K562 (cell line): ENCODE data around the gene MEF2C. TPM values are rescaled to one million over a fixed set of nuclear protein-coding genes. Genes with fewer than 3 reads are reported as not detected.
A peak's percentile ranks its signal among the peaks of the same experiment; 100 is the strongest.

ENCODE experiments used
- ATAC-seq: fragments of 200-7000 bp; cut with Tn5 transposase; 3 replicates; pipeline ENCODE4 v1.9.1; 2020; ENCODE audit warnings: moderate library complexity
- BruUV-seq: library from RNA; stranded (reverse); fragments of 400-500 nt; replicated peaks from 2 replicates; lab custom pipeline; 2021; lab: Mats Ljungman, UMichigan
- CTCF ChIA-PET: fragments of 300-600 bp; formaldehyde crosslinking; extraction: SDS; loops from one replicate; lab custom pipeline; 2021; ENCODE audit warnings: low intra/inter-chr PET ratio; lab: Yijun Ruan, JAX
- POLR2A ChIA-PET: fragments of 300-600, 350-650 bp; sonication (Branson Sonifier 250); formaldehyde crosslinking; extraction: SDS; loops from one replicate; lab custom pipeline; 2021; ENCODE audit warnings: antibody characterized with exemption, inconsistent platforms; lab: Yijun Ruan, JAX
- DNase-seq, 4 experiments: peaks; one replicate each; pipeline versions ENCODE4 v3.0.0 to v3.0.0-alpha.2; 2011 to 2018; ENCODE audit warnings: low spot score in 3 of 4, mixed read lengths in 3 of 4; ENCODE audit errors: extremely low read depth in 1 of 4
- FAIRE-seq: peaks from 2 replicates; lab custom pipeline; 2011; peaks lifted over from hg19 to GRCh38; lab: Jason Lieb, UNC
- H2AFZ ChIP-seq: 2 replicates; pipeline ENCODE4 v1.6.0; 2011; ENCODE audit warnings: low read depth, low read length, control low read depth, inconsistent platforms
- H3K27ac ChIP-seq: fragments of 200-600 bp; 3 replicates; pipeline ENCODE4 v1.8.0; 2011; ENCODE audit warnings: low read depth, mild to moderate bottlenecking, control low read depth, inconsistent platforms, low read length, moderate library complexity, mixed read lengths; ENCODE audit errors: extremely low read depth
- H3K27me3 ChIP-seq, 2 experiments: fragments of 300-600 bp in 1 of 2; 2 replicates in 1 of 2; 3 replicates in 1 of 2; pipeline versions ENCODE4 v1.6.0 to v1.8.0; 2011; ENCODE audit warnings: inconsistent platforms in 2 of 2, low read length in 2 of 2, mild to moderate bottlenecking in 1 of 2, mixed read lengths in 1 of 2, moderate library complexity in 1 of 2; ENCODE audit not compliant: control insufficient read depth in 2 of 2, insufficient read depth in 2 of 2
- H3K36me3 ChIP-seq: fragments of 300-600 bp; 3 replicates; pipeline ENCODE4 v1.8.0; 2011; ENCODE audit warnings: mild to moderate bottlenecking, low read length, inconsistent platforms; ENCODE audit not compliant: control insufficient read depth, insufficient read depth
- H3K4me1 ChIP-seq, 2 experiments: fragments of 200-600 bp in 1 of 2; replicated peaks in 1 of 2; 2 replicates in 1 of 2; 3 replicates in 1 of 2; pipeline versions ENCODE4 v1.5.1 to v1.8.0; 2011; ENCODE audit warnings: inconsistent platforms in 2 of 2, low read length in 2 of 2, mild to moderate bottlenecking in 1 of 2, mixed read lengths in 1 of 2, moderate library complexity in 1 of 2; ENCODE audit not compliant: control insufficient read depth in 2 of 2, insufficient read depth in 2 of 2
- H3K4me2 ChIP-seq: 2 replicates; pipeline ENCODE4 v1.6.1; 2011; ENCODE audit warnings: low read length, control low read depth, inconsistent platforms, mixed read lengths; ENCODE audit not compliant: insufficient read depth
- H3K4me3 ChIP-seq: fragments of 200-600 bp; sonication (generic), shearing (Covaris generic); 2 replicates; pipeline ENCODE4 v1.5.1; 2016; ENCODE audit warnings: control low read depth, inconsistent platforms
- H3K79me2 ChIP-seq: fragments of 200-600 bp; 3 replicates; pipeline ENCODE4 v1.8.0; 2011; ENCODE audit warnings: low read length, inconsistent platforms; ENCODE audit not compliant: control insufficient read depth, insufficient read depth
- H3K9ac ChIP-seq, 2 experiments: 2 replicates each; pipeline versions ENCODE4 v1.6.0 to v1.6.1; 2011; ENCODE audit warnings: low read depth in 2 of 2, low read length in 2 of 2, control low read depth in 1 of 2, inconsistent platforms in 1 of 2, mild to moderate bottlenecking in 1 of 2, mixed read lengths in 1 of 2; ENCODE audit not compliant: insufficient read depth in 1 of 2
- H3K9me1 ChIP-seq: one replicate; pipeline ENCODE4 v1.6.0; 2011; ENCODE audit warnings: inconsistent platforms, mild to moderate bottlenecking, low read length, moderate library complexity; ENCODE audit not compliant: control insufficient read depth, insufficient read depth
- H3K9me3 ChIP-seq: replicated peaks from 2 replicates; pipeline ENCODE4 v1.5.1; 2011; ENCODE audit warnings: low read depth, low read length, inconsistent platforms; ENCODE audit not compliant: control insufficient read depth, insufficient read depth
- H4K20me1 ChIP-seq: replicated peaks from 2 replicates; pipeline ENCODE4 v1.6.1; 2011; ENCODE audit warnings: low read length, inconsistent platforms, mixed read lengths; ENCODE audit not compliant: control insufficient read depth, insufficient read depth
- BCOR ChIP-seq: fragments of 450-650 bp; IDR thresholded peaks from 2 replicates; pipeline ENCODE4 v1.6.1; 2016
- CHCHD3 ChIP-seq: fragments of 250-450 bp; sonication (Bioruptor Pico); IDR thresholded peaks from 2 replicates; pipeline ENCODE4 v2.1.2; 2022; ENCODE audit warnings: mild to moderate bottlenecking
- NEUROD1 ChIP-seq: fragments of 150-350 bp; IDR thresholded peaks from 2 replicates; pipeline ENCODE4 v1.6.1; 2014; ENCODE audit warnings: borderline replicate concordance, low read length, low read depth; ENCODE audit not compliant: partially characterized antibody
- PML ChIP-seq: IDR thresholded peaks from 2 replicates; pipeline ENCODE4 v1.6.1; 2012; ENCODE audit warnings: low read length, inconsistent platforms
- RAD21 ChIP-seq, 2 experiments: fragments of 250-450 bp in 1 of 2; fragments of 450-650 bp in 1 of 2; sonication (Bioruptor Pico) in 1 of 2; formaldehyde crosslinking in 1 of 2; IDR thresholded peaks in 1 of 2; conservative IDR thresholded peaks in 1 of 2; 2 replicates each; pipeline versions ENCODE4 v1.4.0 to v1.8.0; 2020 to 2022; ENCODE audit warnings: mild to moderate bottlenecking in 2 of 2, moderate library complexity in 1 of 2
- RBM39 ChIP-seq: fragments of 200-400 bp; formaldehyde crosslinking; optimal IDR thresholded peaks from 2 replicates; pipeline ENCODE3; 2018; ENCODE audit warnings: low read depth, low read length
- ZBTB9 ChIP-seq: fragments of 450-650 bp; formaldehyde crosslinking; IDR thresholded peaks from 2 replicates; pipeline ENCODE4 v1.4.0; 2020; ENCODE audit warnings: mild to moderate bottlenecking, moderate library complexity
- WGBS: fragments of 100-300 bp; shearing (Covaris generic); methylation state at CpG from one replicate; pipeline ENCODE4 v1.1.6; 2016; ENCODE audit warnings: low coverage, mixed read lengths; ENCODE audit not compliant: insufficient coverage; ENCODE audit errors: missing lambda C conversion rate; 5-methylcytosine and 5-hydroxymethylcytosine counted together
- in situ Hi-C: fragments of 300-500 bp; cut with MboI; formaldehyde crosslinking; loops from 4 replicates; pipeline ENCODE4 v1.15.0; 2018; ENCODE audit warnings: inconsistent platforms, mixed read lengths
- intact Hi-C: fragments of 100-400 bp; cut with micrococcal nuclease; formaldehyde crosslinking; loops from 2 replicates; pipeline ENCODE4 v1.14.2; 2022
- polyA plus RNA-seq, 8 experiments: library from polyadenylated mRNA; depleted of rRNA in 4 of 8; stranded (reverse) in 5 of 8; unstranded in 3 of 8; fragments of >200 nt; fragmentation: Nextera tagmentation in 2 of 8; fragmentation: Illumina TruSeq in 1 of 8; extraction: Ambion mirVana in 2 of 8; extraction: Trizol in 1 of 8; gene quantifications; 2 replicates each; pipeline versions ENCODE4 v1.2.1 to v1.2.3, GENCODE V29; 2011 to 2014; ENCODE audit warnings: inconsistent platforms in 1 of 8, missing spikeins in 1 of 8
- total RNA-seq, 7 experiments: library from RNA; depleted of rRNA in 6 of 7; stranded (reverse); fragments of >200 nt in 6 of 7; fragmentation: Illumina TruSeq in 2 of 7; extraction: Trizol in 2 of 7; gene quantifications; 2 replicates each; pipeline versions ENCODE4 v1.2.1 to v1.2.3, GENCODE V29; 2011 to 2021; ENCODE audit warnings: low replicate concordance in 1 of 7
- TF ChIP-seq, protein P1 (sequence below): fragments of 250-450 bp; sonication (Bioruptor Pico); IDR thresholded peaks from 2 replicates; pipeline ENCODE4 v1.4.0; 2020; ENCODE audit warnings: mild to moderate bottlenecking, moderate library complexity
- TF ChIP-seq, protein P2 (sequence below), 3 experiments: IDR thresholded peaks in 2 of 3; conservative IDR thresholded peaks in 1 of 3; 2 replicates each; pipeline ENCODE4 v1.5.1; 2011 to 2012; ENCODE audit warnings: low read length in 3 of 3, mild to moderate bottlenecking in 3 of 3, control low read depth in 2 of 3, improper control_type of control experiment in 1 of 3, inconsistent platforms in 1 of 3, low read depth in 1 of 3, mixed read lengths in 1 of 3, moderate library complexity in 1 of 3; ENCODE audit not compliant: insufficient read depth in 2 of 3
- TF ChIP-seq, protein P3 (sequence below): fragments of 250-450 bp; sonication (Bioruptor Pico); IDR thresholded peaks from 2 replicates; pipeline ENCODE4 v1.5.0; 2021; ENCODE audit warnings: mild to moderate bottlenecking, borderline replicate concordance

The MEF2C gene
- total and polyA plus RNA-seq, 9 of the 15 experiments (the other 6 are each of a cell fraction or from before 2014, with no cell fraction given): 25.1 to 67.8 (median 58.3) TPM

DNA sequence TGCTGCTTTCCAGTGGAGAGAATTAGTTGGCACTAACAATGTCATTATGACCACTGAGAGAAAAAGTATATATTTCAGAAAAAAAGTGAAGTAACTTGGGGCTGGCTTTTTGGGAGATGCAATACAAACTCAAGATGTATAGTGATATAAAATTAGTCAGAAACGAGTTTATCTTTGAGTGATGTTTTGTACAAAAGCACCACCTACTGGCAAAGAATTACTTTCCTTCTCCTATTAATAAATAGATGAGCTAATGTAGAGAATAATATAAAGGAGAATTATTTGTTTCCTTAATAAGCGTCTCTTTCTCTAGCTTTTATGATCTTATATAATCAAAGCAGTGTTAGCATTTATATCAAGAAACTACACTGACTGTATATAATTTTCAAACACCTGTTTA lies 158.8 kb downstream of the MEF2C start:
- intact Hi-C loops: loop anchor here (10.0 kb wide), 1 partner anchor 211 kb away; no protein-coding TSS in a partner anchor
- no peaks in the 10 kb centered on the region for H3K4me1 ChIP-seq
- ChIA-PET CTCF (interaction anchor here (0.6 kb wide), 1 partner anchor 891 kb away, joined by 3 read pairs; no protein-coding TSS in a partner anchor), POLR2A (no interaction called here)
- in situ Hi-C loops: loop anchor here (25.0 kb wide), 1 partner anchor 1538 kb away; no protein-coding TSS in a partner anchor
- no peaks in the 10 kb centered on the region for H3K27me3 ChIP-seq
- H3K9ac ChIP-seq: no peak overlapping the region
- no peaks in the 10 kb centered on the region for H4K20me1 ChIP-seq
- 54% methylated on average over 2 of the region's 2 CpGs for WGBS
- no peaks in the 10 kb centered on the region for H3K79me2 ChIP-seq
- H3K9me3 ChIP-seq: no peaks in the 10 kb centered on the region
- H3K9me1 ChIP-seq: no peaks in the 10 kb centered on the region
- DNase-seq: no peak
- no peak overlapping the region for H3K27ac ChIP-seq
- no peak overlapping the region for H3K4me2 ChIP-seq
- FAIRE-seq: no peak
- no TSS peak for BruUV-seq
- H2AFZ ChIP-seq: no peak overlapping the region
- no peak overlapping the region for H3K4me3 ChIP-seq
- peaks cover 51% of the 10 kb centered on the region; the same call in 2 of the 3 replicates for H3K36me3 ChIP-seq
- no peak for ATAC-seq
- TF ChIP-seq, protein P1, sequence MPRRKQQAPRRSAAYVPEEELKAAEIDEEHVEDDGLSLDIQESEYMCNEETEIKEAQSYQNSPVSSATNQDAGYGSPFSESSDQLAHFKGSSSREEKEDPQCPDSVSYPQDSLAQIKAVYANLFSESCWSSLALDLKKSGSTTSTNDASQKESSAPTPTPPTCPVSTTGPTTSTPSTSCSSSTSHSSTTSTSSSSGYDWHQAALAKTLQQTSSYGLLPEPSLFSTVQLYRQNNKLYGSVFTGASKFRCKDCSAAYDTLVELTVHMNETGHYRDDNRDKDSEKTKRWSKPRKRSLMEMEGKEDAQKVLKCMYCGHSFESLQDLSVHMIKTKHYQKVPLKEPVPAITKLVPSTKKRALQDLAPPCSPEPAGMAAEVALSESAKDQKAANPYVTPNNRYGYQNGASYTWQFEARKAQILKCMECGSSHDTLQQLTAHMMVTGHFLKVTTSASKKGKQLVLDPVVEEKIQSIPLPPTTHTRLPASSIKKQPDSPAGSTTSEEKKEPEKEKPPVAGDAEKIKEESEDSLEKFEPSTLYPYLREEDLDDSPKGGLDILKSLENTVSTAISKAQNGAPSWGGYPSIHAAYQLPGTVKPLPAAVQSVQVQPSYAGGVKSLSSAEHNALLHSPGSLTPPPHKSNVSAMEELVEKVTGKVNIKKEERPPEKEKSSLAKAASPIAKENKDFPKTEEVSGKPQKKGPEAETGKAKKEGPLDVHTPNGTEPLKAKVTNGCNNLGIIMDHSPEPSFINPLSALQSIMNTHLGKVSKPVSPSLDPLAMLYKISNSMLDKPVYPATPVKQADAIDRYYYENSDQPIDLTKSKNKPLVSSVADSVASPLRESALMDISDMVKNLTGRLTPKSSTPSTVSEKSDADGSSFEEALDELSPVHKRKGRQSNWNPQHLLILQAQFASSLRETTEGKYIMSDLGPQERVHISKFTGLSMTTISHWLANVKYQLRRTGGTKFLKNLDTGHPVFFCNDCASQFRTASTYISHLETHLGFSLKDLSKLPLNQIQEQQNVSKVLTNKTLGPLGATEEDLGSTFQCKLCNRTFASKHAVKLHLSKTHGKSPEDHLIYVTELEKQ (CRISPR knock-in tag): no peak
- no peak for TF ChIP-seq BCOR
- no peak for TF ChIP-seq PML
- no peak for TF ChIP-seq NEUROD1
- TF ChIP-seq ZBTB9 (CRISPR knock-in tag): no peak
- peak; percentile 11 to 21; a peak in 2 of 4 replicates for TF ChIP-seq RAD21 (CRISPR knock-in tag; conservative IDR thresholded peaks at IDR 0.05 in 1 of 2, IDR thresholded peaks at IDR 0.05 in 1 of 2)
- TF ChIP-seq RBM39: no peak
- TF ChIP-seq, protein P2, sequence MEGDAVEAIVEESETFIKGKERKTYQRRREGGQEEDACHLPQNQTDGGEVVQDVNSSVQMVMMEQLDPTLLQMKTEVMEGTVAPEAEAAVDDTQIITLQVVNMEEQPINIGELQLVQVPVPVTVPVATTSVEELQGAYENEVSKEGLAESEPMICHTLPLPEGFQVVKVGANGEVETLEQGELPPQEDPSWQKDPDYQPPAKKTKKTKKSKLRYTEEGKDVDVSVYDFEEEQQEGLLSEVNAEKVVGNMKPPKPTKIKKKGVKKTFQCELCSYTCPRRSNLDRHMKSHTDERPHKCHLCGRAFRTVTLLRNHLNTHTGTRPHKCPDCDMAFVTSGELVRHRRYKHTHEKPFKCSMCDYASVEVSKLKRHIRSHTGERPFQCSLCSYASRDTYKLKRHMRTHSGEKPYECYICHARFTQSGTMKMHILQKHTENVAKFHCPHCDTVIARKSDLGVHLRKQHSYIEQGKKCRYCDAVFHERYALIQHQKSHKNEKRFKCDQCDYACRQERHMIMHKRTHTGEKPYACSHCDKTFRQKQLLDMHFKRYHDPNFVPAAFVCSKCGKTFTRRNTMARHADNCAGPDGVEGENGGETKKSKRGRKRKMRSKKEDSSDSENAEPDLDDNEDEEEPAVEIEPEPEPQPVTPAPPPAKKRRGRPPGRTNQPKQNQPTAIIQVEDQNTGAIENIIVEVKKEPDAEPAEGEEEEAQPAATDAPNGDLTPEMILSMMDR (IDR thresholded peaks at IDR 0.05 in 2 of 3, conservative IDR thresholded peaks at IDR 0.05 in 1 of 3; ENCODE audit: insufficient read depth in 2 of 3, low read depth in 1 of 3, low read length in 3 of 3): peak in 1 of 3 experiments; percentile 33; a peak in 1 of 6 replicates
- TF ChIP-seq, protein P3, sequence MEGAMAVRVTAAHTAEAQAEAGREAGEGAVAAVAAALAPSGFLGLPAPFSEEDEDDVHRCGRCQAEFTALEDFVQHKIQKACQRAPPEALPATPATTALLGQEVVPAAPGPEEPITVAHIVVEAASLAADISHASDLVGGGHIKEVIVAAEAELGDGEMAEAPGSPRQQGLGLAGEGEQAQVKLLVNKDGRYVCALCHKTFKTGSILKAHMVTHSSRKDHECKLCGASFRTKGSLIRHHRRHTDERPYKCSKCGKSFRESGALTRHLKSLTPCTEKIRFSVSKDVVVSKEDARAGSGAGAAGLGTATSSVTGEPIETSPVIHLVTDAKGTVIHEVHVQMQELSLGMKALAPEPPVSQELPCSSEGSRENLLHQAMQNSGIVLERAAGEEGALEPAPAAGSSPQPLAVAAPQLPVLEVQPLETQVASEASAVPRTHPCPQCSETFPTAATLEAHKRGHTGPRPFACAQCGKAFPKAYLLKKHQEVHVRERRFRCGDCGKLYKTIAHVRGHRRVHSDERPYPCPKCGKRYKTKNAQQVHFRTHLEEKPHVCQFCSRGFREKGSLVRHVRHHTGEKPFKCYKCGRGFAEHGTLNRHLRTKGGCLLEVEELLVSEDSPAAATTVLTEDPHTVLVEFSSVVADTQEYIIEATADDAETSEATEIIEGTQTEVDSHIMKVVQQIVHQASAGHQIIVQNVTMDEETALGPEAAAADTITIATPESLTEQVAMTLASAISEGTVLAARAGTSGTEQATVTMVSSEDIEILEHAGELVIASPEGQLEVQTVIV (CRISPR knock-in tag): no peak
- no peak for TF ChIP-seq CHCHD3 (CRISPR knock-in tag)
